ENCODE measurements around the gene EGFR.
"Not testable (repeated sequence)": the region's sequence is repeated elsewhere in the genome, so short reads cannot be mapped to it uniquely, and the experiment has no call there.

Gene EGFR

GRCh38 chr7:55155351-55156117 lies 136.7 kb downstream of the EGFR start:
- no peak for DNase-seq

DNA sequence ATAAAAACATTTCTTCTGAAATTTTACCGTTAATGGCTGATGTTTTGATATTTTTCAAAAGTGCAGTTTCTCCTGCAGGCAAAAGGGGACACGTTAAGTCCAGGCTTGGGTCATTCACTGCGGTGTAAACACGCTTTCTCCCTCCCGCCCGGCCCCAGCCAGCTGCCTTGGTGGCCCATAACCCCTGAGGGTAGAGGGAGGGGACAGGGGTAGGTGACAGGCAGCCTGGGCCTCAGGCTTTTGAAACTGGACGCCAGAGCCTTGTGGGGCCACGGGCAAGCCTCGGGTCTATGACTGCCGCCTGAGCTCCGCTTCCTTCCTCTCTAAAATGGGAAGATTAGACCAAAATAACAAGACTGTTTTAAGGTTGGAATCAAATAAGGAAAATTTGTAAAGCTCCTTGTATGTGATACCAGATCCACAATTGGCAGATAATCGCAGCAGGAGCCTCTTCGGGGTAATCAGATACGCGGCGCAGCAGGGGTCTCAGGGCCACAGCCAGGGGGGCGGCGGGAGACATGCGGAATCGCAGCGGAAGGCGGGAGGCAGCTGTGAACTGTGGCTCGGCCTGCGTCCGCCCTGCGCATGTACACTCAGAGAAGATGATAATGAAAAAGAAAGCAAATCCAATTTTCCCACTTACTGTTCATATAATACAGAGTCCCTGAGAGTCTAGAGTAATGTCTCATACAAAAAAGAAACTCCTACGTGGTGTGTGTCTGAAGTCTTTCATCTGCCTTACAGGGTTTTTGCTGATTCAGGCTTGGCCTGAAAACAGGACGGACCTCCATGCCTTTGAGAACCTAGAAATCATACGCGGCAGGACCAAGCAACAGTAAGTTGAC lies 138.3 kb downstream of the EGFR start:
- no peak for DNase-seq

- no peak for DNase-seq
These were observed 138.9 kb downstream of the EGFR start for GRCh38 chr7:55157764-55158105.

DNA sequence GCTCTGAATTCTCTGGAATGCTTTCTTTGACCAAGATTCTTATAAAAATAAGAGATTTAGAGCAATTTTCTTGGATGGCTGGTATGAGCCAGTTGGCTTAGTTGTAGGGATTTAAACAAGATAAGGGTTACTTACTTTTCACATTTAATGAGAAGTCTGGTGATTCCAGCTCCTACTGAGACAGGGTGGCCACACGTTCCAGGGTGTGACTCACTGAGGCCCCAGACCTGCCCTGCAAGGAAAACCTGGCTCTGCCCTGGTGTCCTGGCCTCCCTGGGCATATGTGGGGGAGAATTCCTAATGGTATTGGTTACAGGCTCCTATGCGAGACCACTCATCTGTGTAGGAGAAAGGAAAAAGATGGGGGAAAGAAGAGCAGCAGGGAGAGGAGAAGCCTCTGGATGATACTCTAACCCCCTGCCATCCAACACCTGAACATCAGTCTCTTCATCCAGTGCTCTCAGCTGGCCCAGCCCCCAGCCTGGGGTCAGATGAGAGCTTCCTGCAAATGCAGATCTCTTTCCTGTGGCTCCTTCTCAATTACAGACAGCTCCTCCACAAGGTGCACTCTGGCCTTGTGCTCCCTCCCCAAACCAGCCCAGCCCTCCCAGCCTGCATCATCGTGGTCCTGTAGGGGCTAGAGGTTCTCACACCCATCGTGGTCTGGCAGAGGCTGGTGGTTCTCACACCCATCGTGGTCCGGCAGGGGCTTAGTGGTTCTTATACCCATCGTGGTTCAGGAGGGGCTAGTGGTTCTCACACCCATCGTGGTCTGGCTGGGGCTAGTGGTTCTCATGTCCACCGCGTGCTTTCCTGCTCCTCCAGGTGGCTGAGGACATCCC lies 139.9 kb downstream of the EGFR start:
- DNase-seq, result no peak

GRCh38 chr7:55160539-55160938 lies 141.7 kb downstream of the EGFR start:
- no peak for DNase-seq

- no peak for DNase-seq
These were observed 142.4 kb downstream of the EGFR start for GRCh38 chr7:55161154-55161687.

DNA sequence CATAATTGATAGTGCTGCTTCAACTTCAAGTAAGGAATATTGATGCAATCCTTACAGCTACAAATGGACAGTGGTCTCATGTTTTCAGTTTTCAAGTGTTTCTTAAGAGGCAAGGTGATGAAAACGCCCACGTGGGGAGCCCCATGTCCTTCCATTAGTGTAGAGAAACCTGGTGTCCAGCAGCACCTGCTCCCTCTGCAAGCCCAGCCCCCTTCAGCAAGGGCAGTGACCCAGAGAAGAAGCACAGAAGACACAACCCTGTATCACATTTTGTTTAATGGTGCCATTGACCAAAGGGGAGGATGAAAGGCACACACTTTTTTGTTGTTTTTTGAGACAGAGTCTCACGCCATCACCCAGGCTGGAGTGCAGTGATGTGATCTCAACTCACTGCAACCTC lies 143.7 kb downstream of the EGFR start:
- no peak for DNase-seq

GRCh38 chr7:55163733-55164132 lies 144.9 kb downstream of the EGFR start:
- DNase-seq, result no peak

DNA sequence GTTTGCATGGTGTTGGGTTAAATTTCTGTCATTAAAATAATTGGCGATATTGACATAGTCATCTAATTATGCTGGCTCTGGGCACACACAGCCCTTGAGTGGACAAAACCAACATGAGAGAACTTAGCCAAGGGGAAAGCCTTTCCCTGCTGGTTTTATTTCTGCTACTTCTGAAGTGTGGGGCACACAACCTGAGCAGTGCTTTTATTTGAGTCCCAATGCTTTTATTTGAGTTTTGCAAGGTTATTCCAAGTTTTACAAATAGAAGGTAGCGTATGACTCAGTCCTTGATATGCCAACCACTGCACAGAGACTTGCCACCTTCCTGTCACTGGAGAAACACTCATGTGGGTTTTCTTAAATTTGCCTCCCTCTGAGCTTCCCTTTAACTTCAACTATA lies 145.7 kb downstream of the EGFR start:
- DNase-seq, result no peak

- no peak for DNase-seq
These were observed 146.5 kb downstream of the EGFR start for GRCh38 chr7:55165176-55165861.

- DNase-seq, result not testable (repeated sequence)
These were observed 148.5 kb downstream of the EGFR start for GRCh38 chr7:55167296-55167695.

GRCh38 chr7:55170335-55171069 lies 151.7 kb downstream of the EGFR start:
- no peak for DNase-seq

GRCh38 chr7:55171157-55171556 lies 152.3 kb downstream of the EGFR start:
- no peak for DNase-seq

- DNase-seq, result no peak
These were observed 153.3 kb downstream of the EGFR start for GRCh38 chr7:55172161-55172560.

- DNase-seq, result no peak
These were observed 154.2 kb downstream of the EGFR start for GRCh38 chr7:55172881-55173609.

DNA sequence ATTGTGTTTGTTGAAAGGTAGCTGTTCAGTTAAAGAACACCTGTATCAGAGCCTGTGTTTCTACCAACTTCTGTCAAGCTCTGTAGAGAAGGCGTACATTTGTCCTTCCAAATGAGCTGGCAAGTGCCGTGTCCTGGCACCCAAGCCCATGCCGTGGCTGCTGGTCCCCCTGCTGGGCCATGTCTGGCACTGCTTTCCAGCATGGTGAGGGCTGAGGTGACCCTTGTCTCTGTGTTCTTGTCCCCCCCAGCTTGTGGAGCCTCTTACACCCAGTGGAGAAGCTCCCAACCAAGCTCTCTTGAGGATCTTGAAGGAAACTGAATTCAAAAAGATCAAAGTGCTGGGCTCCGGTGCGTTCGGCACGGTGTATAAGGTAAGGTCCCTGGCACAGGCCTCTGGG lies 154.9 kb downstream of the EGFR start:
- DNase-seq, result no peak

DNA sequence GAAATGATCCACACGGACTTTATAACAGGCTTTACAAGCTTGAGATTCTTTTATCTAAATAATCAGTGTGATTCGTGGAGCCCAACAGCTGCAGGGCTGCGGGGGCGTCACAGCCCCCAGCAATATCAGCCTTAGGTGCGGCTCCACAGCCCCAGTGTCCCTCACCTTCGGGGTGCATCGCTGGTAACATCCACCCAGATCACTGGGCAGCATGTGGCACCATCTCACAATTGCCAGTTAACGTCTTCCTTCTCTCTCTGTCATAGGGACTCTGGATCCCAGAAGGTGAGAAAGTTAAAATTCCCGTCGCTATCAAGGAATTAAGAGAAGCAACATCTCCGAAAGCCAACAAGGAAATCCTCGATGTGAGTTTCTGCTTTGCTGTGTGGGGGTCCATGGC lies 155.6 kb downstream of the EGFR start:
- DNase-seq, result no peak

GRCh38 chr7:55174856-55175255 lies 156.0 kb downstream of the EGFR start:
- no peak for DNase-seq

DNA sequence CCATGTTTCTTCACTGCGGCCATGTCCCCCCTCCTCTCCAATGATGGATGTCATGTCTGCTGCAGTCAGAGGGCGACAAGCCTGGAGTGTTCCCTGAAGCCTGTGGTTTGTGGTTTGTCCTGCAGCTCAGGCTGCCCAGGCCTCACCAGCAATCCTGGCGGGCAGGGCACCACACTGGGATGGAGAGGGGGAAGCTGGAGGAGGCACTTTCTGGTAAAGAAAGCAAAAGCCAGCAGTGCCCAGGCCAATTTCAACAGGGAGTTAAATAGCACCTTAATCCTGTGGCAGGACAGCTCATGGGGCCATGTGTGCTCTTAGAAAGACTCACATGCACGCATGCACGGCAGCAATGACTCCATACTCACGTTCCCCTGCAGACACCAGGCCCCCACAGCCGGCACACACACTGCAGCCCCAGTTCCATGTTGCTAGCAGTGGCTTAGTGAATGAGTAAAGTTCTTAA lies 158.3 kb downstream of the EGFR start:
- DNase-seq, result no peak

- no peak for DNase-seq
These were observed 158.9 kb downstream of the EGFR start for GRCh38 chr7:55177589-55178261.

All from CD4-positive, alpha-beta T cell treated with Interleukin-17A for 1 hour (primary cell).